Peyer's patch (tissue), 4 donors: ENCODE data around the gene IFITM1.
"Not testable (repeated sequence)": the region's sequence is repeated elsewhere in the genome, so short reads cannot be mapped to it uniquely, and the experiment has no call there.

ENCODE experiments used
- POLR2A ChIP-seq, 2 donors: fragments of 450-650 bp; IDR thresholded peaks; one replicate each; pipeline ENCODE4 v1.5.1; 2017; ENCODE audit warnings: antibody characterized with exemption in 2 of 2, mild to moderate bottlenecking in 2 of 2, moderate library complexity in 2 of 2
- TF ChIP-seq, protein P1 (sequence below), 6 experiments: fragments of 450-650 bp in 4 of 6; fragments of 200-600 bp in 2 of 6; sonication (generic) in 1 of 6; IDR thresholded peaks; one replicate each; pipeline ENCODE4 v1.5.1; 2017 to 2019; ENCODE audit warnings: antibody characterized with exemption in 6 of 6, mild to moderate bottlenecking in 3 of 6, moderate library complexity in 1 of 6

GRCh38 chr11:328516-329100 lies 14.8 kb downstream of the IFITM1 start:
- TF ChIP-seq, protein P1, sequence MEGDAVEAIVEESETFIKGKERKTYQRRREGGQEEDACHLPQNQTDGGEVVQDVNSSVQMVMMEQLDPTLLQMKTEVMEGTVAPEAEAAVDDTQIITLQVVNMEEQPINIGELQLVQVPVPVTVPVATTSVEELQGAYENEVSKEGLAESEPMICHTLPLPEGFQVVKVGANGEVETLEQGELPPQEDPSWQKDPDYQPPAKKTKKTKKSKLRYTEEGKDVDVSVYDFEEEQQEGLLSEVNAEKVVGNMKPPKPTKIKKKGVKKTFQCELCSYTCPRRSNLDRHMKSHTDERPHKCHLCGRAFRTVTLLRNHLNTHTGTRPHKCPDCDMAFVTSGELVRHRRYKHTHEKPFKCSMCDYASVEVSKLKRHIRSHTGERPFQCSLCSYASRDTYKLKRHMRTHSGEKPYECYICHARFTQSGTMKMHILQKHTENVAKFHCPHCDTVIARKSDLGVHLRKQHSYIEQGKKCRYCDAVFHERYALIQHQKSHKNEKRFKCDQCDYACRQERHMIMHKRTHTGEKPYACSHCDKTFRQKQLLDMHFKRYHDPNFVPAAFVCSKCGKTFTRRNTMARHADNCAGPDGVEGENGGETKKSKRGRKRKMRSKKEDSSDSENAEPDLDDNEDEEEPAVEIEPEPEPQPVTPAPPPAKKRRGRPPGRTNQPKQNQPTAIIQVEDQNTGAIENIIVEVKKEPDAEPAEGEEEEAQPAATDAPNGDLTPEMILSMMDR (IDR thresholded peaks at IDR 0.05): not testable (repeated sequence)
- TF ChIP-seq POLR2A (IDR thresholded peaks at IDR 0.05): not testable (repeated sequence)
